BJ (cell line): Measurements from ENCODE around the gene ATP8A2. TPM values are rescaled to one million over a fixed set of nuclear protein-coding genes. Genes with fewer than 3 reads are reported as not detected.

Experiments
- CTCF ChIA-PET: fragments of 350-600 bp; formaldehyde crosslinking; extraction: SDS; loops from one replicate; lab custom pipeline; 2021; ENCODE audit warnings: antibody characterized with exemption, inconsistent platforms; lab: Yijun Ruan, JAX
- POLR2A ChIA-PET: fragments of 300-600 bp; sonication (Branson Sonifier 250); formaldehyde crosslinking; extraction: SDS; loops from one replicate; lab custom pipeline; 2021; ENCODE audit warnings: antibody characterized with exemption; lab: Charles Lee
- DNase-seq: peaks from one replicate; pipeline ENCODE4 v3.0.0-alpha.2; 2011; ENCODE audit warnings: low read depth
- H3K27me3 ChIP-seq: 2 replicates; pipeline ENCODE4 v1.6.0; 2011; ENCODE audit warnings: low read length; ENCODE audit not compliant: control insufficient read depth, insufficient read depth
- H3K36me3 ChIP-seq: 2 replicates; pipeline ENCODE4 v1.5.1; 2011; ENCODE audit warnings: low read length; ENCODE audit not compliant: control insufficient read depth, insufficient read depth
- H3K4me3 ChIP-seq: 2 replicates; pipeline ENCODE4 v1.5.1; 2011; ENCODE audit warnings: low read depth, mild to moderate bottlenecking, control low read depth, low read length
- CTCF ChIP-seq: IDR thresholded peaks from 2 replicates; pipeline ENCODE4 v1.5.1; 2011; ENCODE audit warnings: low read depth, mild to moderate bottlenecking, control low read depth, inconsistent platforms, low read length, moderate library complexity; ENCODE audit not compliant: insufficient read depth
- polyA plus RNA-seq: library from polyadenylated mRNA; depleted of rRNA; stranded (reverse); fragments of >200 nt; gene quantifications from 2 replicates; pipeline ENCODE4 v1.2.3, GENCODE V29; 2011

ATP8A2 gene
- polyA plus RNA-seq, 1 experiment, result 0.02 TPM

GRCh38 chr13:25910243-25910642 is 538.5 kb downstream of the ATP8A2 start:
- CTCF ChIA-PET, result no interaction called here
- no peaks in the 10 kb centered on the region for H3K27me3 ChIP-seq
- no peaks in the 10 kb centered on the region for H3K36me3 ChIP-seq
- POLR2A ChIA-PET, result no interaction called here
- TF ChIP-seq CTCF, result no peak
- no peak for DNase-seq
- no peak overlapping the region for H3K4me3 ChIP-seq

- TF ChIP-seq CTCF, result no peak
Measured at GRCh38 chr13:25910991-25911419, 539.2 kb downstream of the ATP8A2 start.

GRCh38 chr13:25912961-25913360 is 541.2 kb downstream of the ATP8A2 start:
- ChIA-PET POLR2A (no interaction called here), CTCF (no interaction called here)
- TF ChIP-seq CTCF, result no peak
- Histone ChIP-seq H3K36me3 (no peaks in the 10 kb centered on the region), H3K27me3 (no peaks in the 10 kb centered on the region), H3K4me3 (no peak overlapping the region)
- no peak for DNase-seq

More at GRCh38 chr13:25910991-25911419, 539.2 kb downstream of the ATP8A2 start:
- CTCF ChIA-PET, result no interaction called here
- DNase-seq, result no peak
- POLR2A ChIA-PET, result no interaction called here
- Histone ChIP-seq H3K36me3 (no peaks in the 10 kb centered on the region), H3K4me3 (no peak overlapping the region), H3K27me3 (no peaks in the 10 kb centered on the region)

GRCh38 chr13:25915840-25916518 is 544.2 kb downstream of the ATP8A2 start:
- TF ChIP-seq CTCF, result no peak
- ChIA-PET CTCF (no interaction called here), POLR2A (no interaction called here)
- no peak for DNase-seq
- no peaks in the 10 kb centered on the region for H3K36me3 ChIP-seq
- H3K4me3 ChIP-seq, result no peak overlapping the region
- H3K27me3 ChIP-seq, result no peaks in the 10 kb centered on the region

GRCh38 chr13:25920277-25920676 is 548.5 kb downstream of the ATP8A2 start:
- TF ChIP-seq CTCF, result no peak
- H3K27me3 ChIP-seq, result no peaks in the 10 kb centered on the region
- H3K36me3 ChIP-seq, result no peaks in the 10 kb centered on the region
- ChIA-PET POLR2A (no interaction called here), CTCF (no interaction called here)
- H3K4me3 ChIP-seq, result no peak overlapping the region
- DNase-seq, result no peak
